NT2/D1 (cell line): ENCODE data around the gene NPC2.

Experiments
- DNase-seq: peaks from one replicate; pipeline ENCODE4 v3.0.0-alpha.2; 2011; ENCODE audit warnings: low read depth, low spot score
- H3K27me3 ChIP-seq: 2 replicates; pipeline ENCODE4 v1.6.0; 2011; ENCODE audit warnings: mild to moderate bottlenecking; ENCODE audit not compliant: insufficient read length, insufficient read depth
- H3K36me3 ChIP-seq: 2 replicates; pipeline ENCODE4 v1.6.1; 2011; ENCODE audit warnings: mild to moderate bottlenecking, low read length, mixed read lengths; ENCODE audit not compliant: insufficient read depth, insufficient read length
- H3K4me1 ChIP-seq: 2 replicates; pipeline ENCODE4 v1.5.1; 2011; ENCODE audit not compliant: insufficient read depth, insufficient read length
- H3K4me3 ChIP-seq: 2 replicates; pipeline ENCODE4 v1.5.1; 2011; ENCODE audit warnings: low read depth; ENCODE audit not compliant: insufficient read length
- H3K9ac ChIP-seq: 2 replicates; pipeline ENCODE4 v1.6.0; 2011; ENCODE audit warnings: low read depth; ENCODE audit not compliant: insufficient read length
- H3K9me3 ChIP-seq: 2 replicates; pipeline ENCODE4 v1.5.1; 2011; ENCODE audit warnings: mild to moderate bottlenecking, low read length; ENCODE audit not compliant: insufficient read depth
- SUZ12 ChIP-seq: IDR thresholded peaks from 2 replicates; pipeline ENCODE4 v1.6.1; 2011; ENCODE audit not compliant: insufficient read length, insufficient read depth; ENCODE audit errors: extremely low read depth
- YY1 ChIP-seq: IDR thresholded peaks from 2 replicates; pipeline ENCODE4 v1.6.1; 2011; ENCODE audit not compliant: insufficient read length, insufficient read depth
- ZNF274 ChIP-seq: IDR thresholded peaks from 2 replicates; pipeline ENCODE4 v1.6.1; 2011; ENCODE audit warnings: mild to moderate bottlenecking, low read depth, low read length

Gene NPC2

DNA sequence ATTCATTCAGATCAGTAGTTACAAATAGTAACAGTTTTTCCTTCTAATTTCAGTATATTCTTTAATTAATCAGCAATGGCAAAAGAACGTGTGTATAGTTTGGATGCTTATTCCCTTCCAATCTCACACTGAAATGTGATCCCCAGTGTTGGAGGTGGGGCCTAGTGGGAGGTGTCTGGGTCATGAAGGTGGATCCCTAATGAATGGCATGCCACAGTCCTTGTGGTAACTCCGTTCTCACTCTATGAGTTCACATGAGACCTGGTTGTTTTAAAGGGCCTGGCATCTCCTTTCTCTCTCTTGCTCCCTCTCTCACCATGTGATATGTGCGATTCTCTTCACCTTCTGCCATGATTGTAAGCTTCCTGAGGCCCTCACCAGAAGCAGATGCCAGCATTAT, 48.2 kb downstream of the NPC2 start:
- no peaks in the 10 kb centered on the region for H3K27me3 ChIP-seq
- H3K4me1 ChIP-seq = no peaks in the 10 kb centered on the region
- TF ChIP-seq SUZ12 (no peak), ZNF274 (no peak), YY1 (no peak)
- no peaks in the 10 kb centered on the region for H3K9me3 ChIP-seq
- no peak overlapping the region for H3K9ac ChIP-seq
- H3K4me3 ChIP-seq = no peak overlapping the region
- no peak for DNase-seq
- no peaks in the 10 kb centered on the region for H3K36me3 ChIP-seq

DNA sequence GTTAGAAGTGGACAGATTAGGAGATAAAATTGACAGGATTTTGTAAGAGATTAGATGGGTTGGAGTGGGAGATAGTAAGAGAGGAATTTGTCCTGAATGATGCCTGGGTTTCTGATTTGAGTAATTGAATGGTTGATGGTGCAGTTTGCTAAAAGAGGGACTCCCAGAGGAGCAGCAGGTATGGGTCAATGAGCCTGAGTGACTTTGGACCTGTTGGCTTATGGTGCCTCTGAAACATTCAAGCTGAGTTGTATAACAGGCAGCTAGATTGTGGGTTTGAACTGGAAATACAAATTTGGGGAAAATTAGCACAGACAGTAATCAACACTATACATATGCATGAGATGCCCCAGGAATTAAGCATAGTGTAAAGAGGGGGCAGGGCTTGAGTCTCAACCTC, 50.3 kb downstream of the NPC2 start:
- H3K36me3 ChIP-seq = no peaks in the 10 kb centered on the region
- TF ChIP-seq SUZ12 (no peak), ZNF274 (no peak), YY1 (no peak)
- H3K4me3 ChIP-seq = no peak overlapping the region
- no peaks in the 10 kb centered on the region for H3K4me1 ChIP-seq
- DNase-seq = no peak
- no peaks in the 10 kb centered on the region for H3K9me3 ChIP-seq
- no peaks in the 10 kb centered on the region for H3K27me3 ChIP-seq
- H3K9ac ChIP-seq = no peak overlapping the region

DNA sequence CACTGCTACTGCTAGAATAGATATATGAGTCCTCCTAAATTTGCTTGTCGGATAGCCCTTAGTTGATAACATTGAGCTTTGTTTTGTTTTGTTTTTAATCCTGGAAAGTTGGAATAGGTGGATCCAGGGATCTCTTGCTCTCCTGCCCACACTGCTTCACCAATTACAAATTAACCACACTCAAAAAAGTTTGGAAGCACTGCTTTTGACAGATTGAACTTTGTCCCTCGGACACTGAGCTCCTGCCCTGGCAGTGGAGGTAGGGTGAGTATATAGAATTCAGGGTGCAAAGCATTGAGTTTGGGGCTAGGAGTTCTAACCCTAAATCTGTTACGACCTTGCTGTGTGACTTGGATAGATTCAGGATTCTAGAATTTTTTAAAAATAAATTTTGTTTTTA, 52.0 kb downstream of the NPC2 start:
- no peaks in the 10 kb centered on the region for H3K36me3 ChIP-seq
- no peaks in the 10 kb centered on the region for H3K4me1 ChIP-seq
- H3K9me3 ChIP-seq = no peaks in the 10 kb centered on the region
- H3K27me3 ChIP-seq = no peaks in the 10 kb centered on the region
- TF ChIP-seq YY1 = no peak
- no peak for TF ChIP-seq ZNF274
- no peak for TF ChIP-seq SUZ12
- H3K4me3 ChIP-seq = no peak overlapping the region
- no peak for DNase-seq
- no peak overlapping the region for H3K9ac ChIP-seq

DNA sequence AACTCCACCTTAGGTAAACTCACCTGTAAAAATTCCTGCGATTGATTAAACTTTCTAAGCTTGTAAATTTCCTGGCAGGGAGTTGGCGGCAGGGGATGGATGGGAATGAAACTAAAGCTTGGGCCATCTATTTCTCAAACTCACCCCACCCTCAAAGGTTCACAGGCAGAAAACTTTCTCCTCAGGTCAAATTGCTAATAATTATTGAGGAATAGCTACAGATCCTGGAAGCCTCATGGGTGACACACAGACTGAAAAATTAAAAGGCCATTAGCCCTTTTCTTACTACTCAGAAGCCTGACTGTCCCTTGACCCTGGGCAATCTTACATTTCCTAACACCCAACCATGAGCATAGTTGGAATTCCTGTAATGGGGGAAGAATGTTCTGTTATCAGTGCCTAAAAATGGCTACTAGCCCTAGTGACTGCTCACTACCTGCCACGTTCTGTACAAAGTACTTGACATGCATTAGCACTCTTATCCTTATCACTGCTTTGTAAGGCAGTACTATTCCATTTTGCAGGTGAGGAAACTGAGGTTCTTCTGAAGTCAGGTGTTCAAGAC, 54.7 kb downstream of the NPC2 start:
- TF ChIP-seq SUZ12 = no peak
- TF ChIP-seq YY1 = no peak
- no peak for TF ChIP-seq ZNF274
- no peaks in the 10 kb centered on the region for H3K4me1 ChIP-seq
- DNase-seq = no peak
- H3K4me3 ChIP-seq = no peak overlapping the region
- no peaks in the 10 kb centered on the region for H3K9me3 ChIP-seq
- no peaks in the 10 kb centered on the region for H3K36me3 ChIP-seq
- H3K27me3 ChIP-seq = no peaks in the 10 kb centered on the region
- H3K9ac ChIP-seq = no peak overlapping the region

DNA sequence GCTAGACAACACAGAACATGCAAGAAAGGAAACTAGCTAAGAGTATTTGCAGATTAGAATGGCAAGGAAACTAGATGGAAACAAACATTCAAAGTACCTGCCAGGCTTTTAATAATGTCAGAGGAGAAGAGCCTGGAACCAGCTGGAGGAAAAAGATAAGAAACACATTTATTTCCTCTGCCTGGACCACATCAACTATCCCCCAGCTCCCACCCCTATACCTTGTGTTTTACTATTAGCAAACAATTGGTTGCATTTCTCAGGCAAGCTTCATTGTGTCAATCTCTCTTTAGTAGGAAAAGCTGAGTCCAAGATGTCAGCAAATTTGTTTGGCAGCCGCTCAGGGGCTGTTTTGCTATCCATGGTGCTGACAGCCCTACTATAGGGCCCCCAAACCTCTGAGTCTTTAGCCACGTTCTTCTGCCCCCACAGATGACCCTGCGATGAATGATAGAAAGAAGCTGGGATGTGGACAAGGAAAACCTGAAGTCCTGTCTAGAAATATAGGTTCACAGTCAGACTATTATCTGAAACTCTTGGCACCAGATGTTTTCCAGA, 55.5 kb downstream of the NPC2 start:
- Histone ChIP-seq H3K4me3 (no peak overlapping the region), H3K4me1 (no peaks in the 10 kb centered on the region), H3K27me3 (no peaks in the 10 kb centered on the region), H3K9me3 (no peaks in the 10 kb centered on the region), H3K36me3 (no peaks in the 10 kb centered on the region), H3K9ac (no peak overlapping the region)
- no peak for DNase-seq
- no peak for TF ChIP-seq SUZ12

DNA sequence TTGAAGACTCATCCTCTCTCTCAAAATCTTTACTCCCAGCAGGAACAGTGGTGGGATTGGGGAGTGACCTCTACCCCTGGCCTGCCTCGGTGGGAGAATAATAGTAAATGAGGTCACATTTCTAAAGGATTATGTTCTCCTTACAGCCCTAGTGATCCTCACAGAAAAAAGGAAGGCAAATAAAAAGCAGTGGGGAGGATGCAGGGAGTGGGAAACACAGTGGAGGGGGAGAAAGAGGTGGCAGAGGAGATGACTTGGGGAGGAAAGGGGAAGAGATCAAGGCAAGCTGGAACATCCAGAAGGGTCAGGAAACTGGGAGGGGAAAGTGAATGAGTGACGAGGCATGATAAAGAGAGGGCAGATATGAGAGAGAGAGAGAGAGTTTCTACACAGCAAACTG, 58.8 kb downstream of the NPC2 start:
- Histone ChIP-seq H3K36me3 (no peaks in the 10 kb centered on the region), H3K4me1 (peaks cover 3% of the 10 kb centered on the region), H3K27me3 (no peaks in the 10 kb centered on the region), H3K4me3 (no peak overlapping the region), H3K9me3 (no peaks in the 10 kb centered on the region), H3K9ac (no peak overlapping the region)
- no peak for DNase-seq
- TF ChIP-seq SUZ12 = no peak
- TF ChIP-seq ZNF274 = no peak
- no peak for TF ChIP-seq YY1

DNA sequence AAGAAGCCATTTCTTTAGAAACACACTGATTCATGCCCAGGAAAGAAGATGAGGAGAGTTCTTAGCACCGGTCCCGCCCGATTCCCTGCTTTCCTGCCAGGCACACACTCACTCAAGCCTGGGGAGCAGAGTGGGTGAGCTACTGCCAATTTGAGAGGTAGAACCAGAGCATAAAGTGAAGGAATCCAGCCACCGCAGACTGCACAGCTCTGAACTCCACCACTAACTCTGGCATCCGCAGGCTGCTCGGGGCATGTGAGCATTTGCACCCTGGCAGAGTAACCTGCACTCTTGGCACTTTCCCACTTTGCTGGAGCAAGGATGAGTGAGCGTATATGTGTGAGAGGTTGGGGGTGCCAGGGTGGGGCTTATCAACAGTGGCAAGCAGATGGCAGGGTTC, 63.1 kb downstream of the NPC2 start:
- Histone ChIP-seq H3K4me3 (no peak overlapping the region), H3K4me1 (peaks cover 6% of the 10 kb centered on the region), H3K27me3 (peaks cover 24% of the 10 kb centered on the region), H3K9me3 (no peaks in the 10 kb centered on the region), H3K36me3 (no peaks in the 10 kb centered on the region), H3K9ac (no peak overlapping the region)
- no peak for TF ChIP-seq SUZ12
- TF ChIP-seq YY1 = no peak
- TF ChIP-seq ZNF274 = no peak
- DNase-seq = no peak
